ENCODE results near the gene GSTO2.

The GSTO2 gene

GRCh38 chr10:104308439-104308903 lies 39.5 kb downstream of the GSTO2 start:
- no peak for DNase-seq (ENCODE audit: low read depth)

GRCh38 chr10:104309980-104310978 lies 41.3 kb downstream of the GSTO2 start:
- DNase-seq (ENCODE audit: low read depth), result no peak

DNA sequence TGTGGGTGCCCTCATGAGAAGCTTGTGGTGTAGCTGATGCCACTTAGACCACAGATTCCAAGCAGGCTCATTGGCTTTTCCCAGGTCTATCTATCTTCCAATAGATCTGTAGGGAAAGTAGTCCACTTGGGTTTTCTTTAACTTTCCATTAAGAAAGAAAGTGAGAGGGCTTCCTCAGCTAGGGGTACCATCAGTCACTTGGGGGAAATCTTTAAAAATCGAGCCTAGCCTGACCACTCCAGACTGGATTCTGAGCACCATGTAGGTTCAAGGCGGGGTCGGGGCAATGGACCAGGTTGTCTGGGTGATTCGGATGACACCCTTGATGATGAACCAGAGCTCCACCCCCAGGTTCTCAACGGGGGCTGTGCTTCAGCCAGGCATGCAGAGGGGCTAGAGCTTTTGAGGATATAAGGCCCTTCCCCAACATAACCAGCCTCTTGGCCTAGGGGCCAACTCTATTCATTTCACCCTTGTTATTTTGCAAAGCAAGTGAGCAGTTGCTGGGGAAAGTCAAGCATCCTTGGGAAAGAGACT lies 42.3 kb downstream of the GSTO2 start:
- no peak for DNase-seq (ENCODE audit: low read depth)

- no peak for DNase-seq (ENCODE audit: low read depth)
These were observed 45.9 kb downstream of the GSTO2 start for GRCh38 chr10:104314591-104315485.

DNA sequence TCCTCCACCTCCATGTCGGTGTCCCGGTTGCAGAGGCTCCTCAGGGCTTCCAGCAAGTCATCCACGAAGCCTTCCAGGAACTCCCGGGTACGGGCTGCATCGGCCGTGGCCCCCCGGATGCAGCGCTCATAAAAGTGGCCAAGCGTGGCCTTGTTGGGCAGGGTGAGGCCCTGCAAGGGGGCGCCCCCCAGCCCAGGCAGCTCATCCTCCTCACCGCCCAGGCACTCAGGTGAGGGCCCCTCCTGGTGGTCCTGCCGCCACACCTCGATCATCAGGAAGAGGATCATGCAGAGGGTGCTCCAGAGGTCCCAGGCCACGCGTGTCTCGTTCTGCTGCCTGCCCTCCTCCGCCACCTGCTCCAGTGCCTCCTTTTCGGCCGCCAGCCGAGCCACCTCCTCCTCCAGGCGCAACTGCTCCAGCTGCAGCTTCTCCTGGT lies 46.5 kb downstream of the GSTO2 start:
- no peak for DNase-seq (ENCODE audit: low read depth)

GRCh38 chr10:104316321-104317099 lies 47.5 kb downstream of the GSTO2 start:
- DNase-seq (ENCODE audit: low read depth), result no peak

- DNase-seq (ENCODE audit: low read depth), result no peak
These were observed 48.3 kb downstream of the GSTO2 start for GRCh38 chr10:104317269-104317710.

DNA sequence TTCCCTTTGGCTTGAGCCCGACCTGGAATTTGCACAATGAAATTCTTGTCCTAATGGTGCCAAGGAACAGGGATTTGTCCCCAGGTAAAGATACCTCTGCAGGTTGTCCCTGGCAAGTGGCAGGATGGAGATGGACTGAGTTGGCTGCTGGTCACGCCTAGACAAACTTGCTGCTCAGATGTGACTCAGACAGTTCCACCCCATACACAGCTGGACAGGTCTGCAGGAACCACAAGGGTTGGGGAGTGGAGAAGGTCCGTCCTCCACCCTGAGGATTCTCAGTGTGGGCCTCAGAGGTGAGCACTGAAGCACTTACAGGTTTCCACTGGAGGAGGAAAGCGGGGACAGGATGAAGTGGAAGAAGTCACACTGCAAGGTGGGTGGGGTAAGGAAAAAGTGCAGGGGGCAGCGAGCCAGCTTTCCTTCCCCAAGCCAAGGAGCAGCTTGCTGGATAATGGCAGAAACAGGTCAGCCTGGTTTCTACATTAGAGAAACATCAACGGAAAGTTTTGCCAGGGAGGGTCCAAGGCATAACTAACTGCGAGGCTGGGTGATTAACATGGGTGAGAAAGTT lies 48.8 kb downstream of the GSTO2 start:
- DNase-seq (ENCODE audit: low read depth), result no peak

DNA sequence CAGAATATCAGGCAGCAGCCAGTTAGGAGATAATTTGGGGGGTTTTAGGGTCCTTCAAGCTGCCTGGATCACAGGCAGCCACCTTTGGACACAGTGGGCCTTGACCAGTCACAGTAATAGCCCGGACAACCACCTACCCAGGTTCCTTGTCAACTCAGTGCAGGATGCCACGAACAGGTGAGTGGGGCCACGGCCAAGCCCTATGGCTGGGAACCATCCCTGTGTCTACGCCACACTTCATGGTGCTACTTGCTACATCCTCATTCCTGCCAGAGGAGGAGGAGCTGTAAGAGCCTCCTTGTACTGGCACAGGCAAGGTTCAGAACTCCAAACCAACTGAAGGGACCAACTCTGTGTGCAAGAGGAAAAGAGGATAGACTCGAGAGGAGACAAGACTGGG lies 49.3 kb downstream of the GSTO2 start:
- no peak for DNase-seq (ENCODE audit: low read depth)

DNA sequence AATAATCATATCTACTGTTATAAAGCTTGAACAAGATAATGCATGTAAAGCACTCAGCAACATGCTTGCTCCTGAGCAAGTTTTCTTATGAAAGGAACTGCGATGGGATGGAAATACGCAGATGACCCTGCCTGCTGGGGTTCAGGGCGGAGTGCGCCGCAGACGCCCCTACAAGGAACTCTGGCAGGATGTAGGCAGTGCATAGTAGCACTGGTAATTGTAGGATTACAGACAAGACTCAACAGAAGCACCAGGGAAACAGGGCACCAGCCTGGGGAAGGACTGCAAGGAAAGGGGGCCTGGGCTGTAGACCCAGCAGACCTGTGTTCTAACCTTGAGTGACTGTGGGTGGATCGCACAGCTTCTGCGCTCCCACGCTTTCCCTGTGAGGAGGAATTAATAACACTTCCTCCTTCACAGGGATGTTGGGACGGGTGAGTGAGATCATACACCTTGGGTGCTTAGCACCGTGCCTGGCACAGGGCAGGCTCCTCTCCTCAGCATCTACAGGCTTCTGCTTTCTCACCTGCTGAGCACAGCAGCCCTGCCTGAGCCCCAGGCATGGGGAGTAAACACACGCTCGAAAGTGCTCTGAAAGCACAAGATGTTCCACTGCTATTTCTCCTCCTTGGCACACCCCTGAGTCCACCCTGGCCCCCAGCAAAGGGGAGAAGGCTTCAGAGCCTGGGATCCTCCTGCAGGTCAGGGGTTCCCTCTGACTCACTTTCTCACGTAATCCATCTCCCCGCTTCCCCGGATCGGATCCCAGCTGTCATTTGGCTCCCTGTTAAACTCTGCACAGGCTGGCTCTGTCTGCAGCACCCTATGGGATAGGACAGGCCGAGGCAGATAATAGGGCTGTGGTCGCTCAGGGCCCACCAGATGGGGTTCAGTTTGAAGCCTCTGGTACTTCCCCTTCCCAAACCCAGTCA lies 50.1 kb downstream of the GSTO2 start:
- no peak for DNase-seq (ENCODE audit: low read depth)

DNA sequence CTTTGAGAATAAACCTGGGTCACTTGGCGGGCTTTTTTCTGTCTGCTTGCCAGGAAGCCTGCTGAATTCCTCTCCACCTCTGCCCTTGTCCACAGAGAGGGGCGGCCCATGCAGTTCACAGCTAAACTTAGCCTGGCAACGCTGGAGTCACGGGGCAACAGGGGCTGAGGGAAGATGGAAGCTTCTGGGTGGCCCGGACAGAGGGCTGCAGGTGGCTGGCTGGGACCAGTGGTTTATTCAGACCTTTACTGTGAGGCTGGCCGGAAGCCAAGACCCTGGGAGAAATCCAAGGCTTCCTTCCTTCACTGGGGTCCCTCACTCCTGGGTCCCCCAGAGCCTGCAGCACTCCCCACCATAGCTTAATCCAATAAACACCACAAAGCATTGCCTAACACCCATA lies 52.2 kb downstream of the GSTO2 start:
- no peak for DNase-seq (ENCODE audit: low read depth)

DNA sequence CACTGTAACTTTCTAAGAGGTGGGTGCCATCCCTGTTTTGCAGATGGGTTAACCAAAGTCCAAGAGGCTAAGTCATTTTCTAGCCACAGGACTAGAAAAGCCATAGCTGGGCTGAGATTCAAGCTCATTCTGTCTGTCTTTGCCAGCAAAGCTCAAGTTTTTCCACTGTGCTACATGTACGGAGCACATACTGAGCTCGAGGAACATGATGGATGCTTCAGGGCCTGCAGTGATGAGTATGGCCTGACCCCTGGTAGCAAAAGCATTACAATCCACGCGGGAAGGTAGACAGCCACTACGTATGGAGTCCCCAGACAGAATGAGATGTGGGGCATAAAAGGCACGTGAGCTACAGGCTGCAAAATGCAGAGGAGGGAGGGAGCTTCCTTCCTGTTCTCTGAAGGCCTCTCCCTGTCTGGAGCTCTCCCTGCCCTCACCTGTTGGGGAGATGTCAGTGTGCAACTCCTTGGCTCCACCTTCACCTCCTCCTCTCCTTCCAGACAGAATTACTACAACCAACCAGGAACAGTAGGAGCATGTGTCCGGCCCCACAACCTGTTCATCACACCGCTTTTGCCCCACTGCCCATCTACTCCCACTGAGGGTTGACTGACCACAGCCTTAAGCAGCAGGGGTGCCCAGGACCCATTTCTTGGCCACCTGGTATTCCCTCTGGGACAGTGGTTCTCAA lies 52.9 kb downstream of the GSTO2 start:
- DNase-seq (ENCODE audit: low read depth), result no peak

DNA sequence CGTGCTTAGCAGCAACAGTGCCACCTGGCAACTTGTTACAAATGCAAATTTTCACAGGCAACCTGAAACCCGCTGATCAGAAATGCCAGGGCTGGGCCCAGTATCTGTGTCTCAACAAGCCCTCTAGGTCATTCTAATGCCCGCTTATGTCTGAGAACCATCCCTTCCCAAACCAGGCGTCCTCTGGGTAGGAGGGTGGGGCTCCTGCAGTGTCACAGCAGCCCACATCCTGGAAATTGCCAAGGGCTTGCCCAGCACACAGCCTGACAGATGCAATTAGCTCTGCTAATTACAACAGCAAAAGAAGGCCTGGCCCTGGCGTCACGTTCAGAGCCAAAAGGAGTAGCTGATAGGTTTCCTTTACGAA lies 53.4 kb downstream of the GSTO2 start:
- DNase-seq (ENCODE audit: low read depth), result no peak

DNA sequence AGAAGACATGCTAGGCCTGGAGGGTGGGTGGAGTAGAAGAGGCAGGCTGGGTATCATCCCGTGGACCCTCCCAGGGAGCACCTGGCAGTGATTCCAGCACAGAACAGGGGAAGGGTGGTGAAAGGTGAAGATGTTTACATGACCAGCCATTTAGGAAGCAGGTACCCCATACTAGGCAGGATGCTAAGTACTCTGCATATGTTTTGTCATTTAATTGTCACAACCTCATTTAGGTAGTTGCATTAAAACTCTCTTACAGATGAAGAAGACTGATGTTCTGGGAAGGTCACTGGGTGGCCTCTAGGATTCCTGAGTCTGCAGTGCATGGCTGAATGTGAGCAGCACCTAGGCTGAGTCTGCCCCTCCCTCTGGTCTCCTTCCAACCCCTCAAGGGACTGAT lies 54.1 kb downstream of the GSTO2 start:
- no peak for DNase-seq (ENCODE audit: low read depth)

DNA sequence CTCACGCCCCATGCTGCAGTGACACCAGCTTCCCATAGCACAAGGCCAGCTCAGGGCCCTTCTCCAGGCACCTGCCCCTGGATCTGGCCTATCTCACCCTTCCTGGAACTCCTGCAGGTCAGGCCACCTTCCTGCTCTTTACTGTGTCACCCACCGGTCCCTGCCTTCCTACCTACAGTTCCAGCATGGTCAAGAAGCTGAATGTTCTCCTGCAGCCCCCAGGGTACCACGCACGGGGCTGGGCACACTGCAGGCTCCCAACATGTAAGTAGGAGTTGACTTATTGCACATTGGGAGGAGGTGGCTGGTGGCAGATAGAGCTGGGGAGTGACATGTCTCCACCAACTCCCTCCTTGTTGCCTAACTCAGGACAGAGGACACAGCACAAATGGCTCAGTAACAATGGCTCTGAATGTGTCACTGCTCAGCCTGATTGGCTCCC lies 54.8 kb downstream of the GSTO2 start:
- DNase-seq (ENCODE audit: low read depth), result no peak

GRCh38 chr10:104324221-104324686 lies 55.3 kb downstream of the GSTO2 start:
- no peak for DNase-seq (ENCODE audit: low read depth)

- no peak for DNase-seq (ENCODE audit: low read depth)
These were observed 55.9 kb downstream of the GSTO2 start for GRCh38 chr10:104324931-104325330.

- no peak for DNase-seq (ENCODE audit: low read depth)
These were observed 56.8 kb downstream of the GSTO2 start for GRCh38 chr10:104325436-104326435.

Measured in activated T-helper 9 cell treated with anti-CD3 and anti-CD28 coated beads, Interleukin-2, amount 50 U/mL, for 16 hours (primary cell).